ENCODE results near the gene TYW1.
"Not testable (repeated sequence)": the region's sequence is repeated elsewhere in the genome, so short reads cannot be mapped to it uniquely, and the experiment has no call there.

GRCh38 chr7:67178915-67179688, 182.5 kb downstream of the TYW1 start:
- not testable (repeated sequence) for TF ChIP-seq CTCF, POLR2AphosphoS5, POLR2A (IDR thresholded peaks at IDR 0.05)
